Measurements from ENCODE around the gene WFIKKN2.
A peak's percentile ranks its signal among the peaks of the same experiment; 100 is the strongest.

WFIKKN2 gene

GRCh38 chr17:50841277-50841948 lies 6.0 kb downstream of the WFIKKN2 start:
- TF ChIP-seq CTCF (IDR thresholded peaks at IDR 0.05; ENCODE audit: borderline replicate concordance, insufficient read depth, low read depth, low read length): no peak
- no peak overlapping the region for H3K4me3 ChIP-seq (ENCODE audit: low read depth, low read length)

GRCh38 chr17:50841949-50842354 lies 6.6 kb downstream of the WFIKKN2 start:
- H3K4me3 ChIP-seq (ENCODE audit: low read depth, low read length): no peak overlapping the region
- peak; percentile 79 for TF ChIP-seq CTCF (IDR thresholded peaks at IDR 0.05; ENCODE audit: borderline replicate concordance, insufficient read depth, low read depth, low read length)

GRCh38 chr17:50842506-50843149 lies 7.2 kb downstream of the WFIKKN2 start:
- TF ChIP-seq CTCF (IDR thresholded peaks at IDR 0.05; ENCODE audit: borderline replicate concordance, insufficient read depth, low read depth, low read length): no peak
- H3K4me3 ChIP-seq (ENCODE audit: low read depth, low read length): no peak overlapping the region

GRCh38 chr17:50843150-50843905 lies 7.9 kb downstream of the WFIKKN2 start:
- no peak for TF ChIP-seq CTCF (IDR thresholded peaks at IDR 0.05; ENCODE audit: borderline replicate concordance, insufficient read depth, low read depth, low read length)
- H3K4me3 ChIP-seq (ENCODE audit: low read depth, low read length): no peak overlapping the region

- no peak overlapping the region for H3K4me3 ChIP-seq (ENCODE audit: low read depth, low read length)
- TF ChIP-seq CTCF (IDR thresholded peaks at IDR 0.05; ENCODE audit: borderline replicate concordance, insufficient read depth, low read depth, low read length): no peak
These were observed 8.8 kb downstream of the WFIKKN2 start for GRCh38 chr17:50844117-50844700.

GRCh38 chr17:50845240-50846147 lies 10.1 kb downstream of the WFIKKN2 start:
- H3K4me3 ChIP-seq (ENCODE audit: low read depth, low read length): no peak overlapping the region
- no peak for TF ChIP-seq CTCF (IDR thresholded peaks at IDR 0.05; ENCODE audit: borderline replicate concordance, insufficient read depth, low read depth, low read length)
